A549 (cell line): ENCODE measurements around the gene ADAMTS2. TPM values are rescaled to one million over a fixed set of nuclear protein-coding genes. Genes with fewer than 3 reads are reported as not detected.

ENCODE experiments used
- ATAC-seq, 2 experiments: fragments of 200-7000 bp in 1 of 2; fragments of >200 bp in 1 of 2; cut with Nextera tagmentation in 1 of 2; cut with Tn5 transposase in 1 of 2; 3 replicates each; pipeline versions ENCODE4 v1.8.0 to v1.9.1; 2018 to 2020; ENCODE audit warnings: mild to moderate bottlenecking in 1 of 2, moderate library complexity in 1 of 2
- CTCF ChIA-PET: fragments of 300-600 bp; sonication (Branson Sonifier 250); formaldehyde crosslinking; extraction: SDS; loops from one replicate; lab custom pipeline; 2021; ENCODE audit warnings: antibody characterized with exemption, inconsistent platforms; lab: Yijun Ruan, JAX
- POLR2A ChIA-PET: fragments of 350-600 bp; formaldehyde crosslinking; extraction: SDS; loops from one replicate; lab custom pipeline; 2021; ENCODE audit warnings: antibody characterized with exemption, inconsistent platforms; lab: Yijun Ruan, JAX
- DNase-seq, 2 experiments: peaks; one replicate each; pipeline versions ENCODE4 v3.0.0 to v3.0.0-alpha.2; 2011 to 2016; ENCODE audit warnings: low read depth in 1 of 2, low spot score in 1 of 2
- FAIRE-seq: peaks from 2 replicates; lab custom pipeline; 2011; peaks lifted over from hg19 to GRCh38; lab: Jason Lieb, UNC
- H3K27ac ChIP-seq, 2 experiments: fragments of >200 bp; sonication (Bioruptor Twin); formaldehyde crosslinking; 3 replicates each; pipeline ENCODE4 v1.5.1; 2016 to 2017
- H3K4me1 ChIP-seq: fragments of >200 bp; sonication (Bioruptor Twin); formaldehyde crosslinking; 3 replicates; pipeline ENCODE4 v1.6.1; 2016
- H3K4me2 ChIP-seq: fragments of >200 bp; sonication (Bioruptor Twin); formaldehyde crosslinking; 3 replicates; pipeline ENCODE4 v1.6.1; 2016
- H3K4me3 ChIP-seq: fragments of >200 bp; sonication (Bioruptor Twin); formaldehyde crosslinking; 3 replicates; pipeline ENCODE4 v1.5.1; 2016
- H3K9me3 ChIP-seq: fragments of >200 bp; sonication (Bioruptor Twin); formaldehyde crosslinking; 3 replicates; pipeline ENCODE4 v1.6.1; 2016
- CBX8 ChIP-seq: fragments of 200-600 bp; sonication (generic); IDR thresholded peaks from 2 replicates; pipeline ENCODE4 v1.6.1; 2016
- CTCF ChIP-seq: fragments of >200 bp; sonication (Bioruptor Twin); formaldehyde crosslinking; IDR thresholded peaks from 3 replicates; pipeline ENCODE4 v1.5.1; 2016
- EHF ChIP-seq: fragments of 250-450 bp; sonication (Bioruptor Pico); IDR thresholded peaks from 2 replicates; pipeline ENCODE4 v1.5.0; 2020; ENCODE audit warnings: mild to moderate bottlenecking
- EP300 ChIP-seq, 2 experiments: fragments of >200 bp; sonication (Bioruptor Twin); formaldehyde crosslinking; IDR thresholded peaks; 2 replicates in 1 of 2; 3 replicates in 1 of 2; pipeline ENCODE4 v1.6.1; 2016 to 2017
- FOSL2 ChIP-seq, 2 experiments: fragments of 450-650 bp in 1 of 2; fragments of >200 bp in 1 of 2; sonication (Bioruptor Twin) in 1 of 2; formaldehyde crosslinking; IDR thresholded peaks; 2 replicates each; pipeline versions ENCODE4 v1.5.0 to v1.6.1; 2016 to 2020; ENCODE audit warnings: mild to moderate bottlenecking in 1 of 2, moderate library complexity in 1 of 2
- HOXA7 ChIP-seq: fragments of 250-450 bp; sonication (Bioruptor Pico); IDR thresholded peaks from 2 replicates; pipeline ENCODE4 v1.5.0; 2020; ENCODE audit warnings: mild to moderate bottlenecking, moderate library complexity
- JUN ChIP-seq, 2 experiments: fragments of >200 bp; sonication (Bioruptor Twin); formaldehyde crosslinking; IDR thresholded peaks; 2 replicates in 1 of 2; 3 replicates in 1 of 2; pipeline ENCODE4 v1.6.1; 2016 to 2017
- KDM1A ChIP-seq: fragments of 200-600 bp; sonication (generic); IDR thresholded peaks from 2 replicates; pipeline ENCODE4 v1.6.1; 2016; ENCODE audit warnings: low read depth, mild to moderate bottlenecking
- MYC ChIP-seq: IDR thresholded peaks from 2 replicates; pipeline ENCODE4 v1.6.1; 2012; ENCODE audit warnings: mild to moderate bottlenecking, inconsistent platforms, low read length, improper control_type of control experiment, borderline replicate concordance
- NFE2L2 ChIP-seq: fragments of 150-350 bp; conservative IDR thresholded peaks from 2 replicates; pipeline ENCODE4 v1.6.1; 2014; ENCODE audit warnings: low read length
- NPAS2 ChIP-seq: fragments of 250-450 bp; sonication (Bioruptor Pico); IDR thresholded peaks from 2 replicates; pipeline ENCODE4 v1.8.0; 2022; ENCODE audit warnings: mild to moderate bottlenecking, moderate library complexity, borderline replicate concordance
- POLR2A ChIP-seq: IDR thresholded peaks from 2 replicates; pipeline ENCODE4 v1.6.1; 2012; ENCODE audit warnings: mild to moderate bottlenecking, low read length
- POLR2AphosphoS2 ChIP-seq: conservative IDR thresholded peaks from 2 replicates; pipeline ENCODE4 v1.6.1; 2012; ENCODE audit warnings: low read length, improper control_type of control experiment, inconsistent platforms
- RCOR1 ChIP-seq: fragments of 150-350 bp; IDR thresholded peaks from 2 replicates; pipeline ENCODE4 v1.6.1; 2014; ENCODE audit warnings: antibody characterized with exemption, low read length, low read depth
- RFX5 ChIP-seq: fragments of 450-650 bp; IDR thresholded peaks from 2 replicates; pipeline ENCODE4 v1.7.1; 2014; ENCODE audit warnings: antibody characterized with exemption, mild to moderate bottlenecking, moderate library complexity
- RNF2 ChIP-seq: fragments of 200-600 bp; sonication (generic); IDR thresholded peaks from 2 replicates; pipeline ENCODE4 v1.6.1; 2016; ENCODE audit warnings: low read depth, mild to moderate bottlenecking, antibody characterized with exemption, moderate library complexity, borderline replicate concordance
- TFCP2L1 ChIP-seq: fragments of 250-450 bp; sonication (Bioruptor Pico); IDR thresholded peaks from 2 replicates; pipeline ENCODE4 v1.5.0; 2021; ENCODE audit warnings: mild to moderate bottlenecking
- ZFP36 ChIP-seq: fragments of 450-650 bp; IDR thresholded peaks from 2 replicates; pipeline ENCODE4 v1.6.1; 2014; ENCODE audit warnings: borderline replicate concordance; ENCODE audit not compliant: partially characterized antibody
- WGBS: methylation state at CpG from one replicate; pipeline ENCODE4 v1.1.6; 2017; ENCODE audit errors: missing lambda C conversion rate; 5-methylcytosine and 5-hydroxymethylcytosine counted together
- polyA plus RNA-seq, 4 experiments: library from polyadenylated mRNA; depleted of rRNA in 3 of 4; stranded (reverse); fragments of >200 nt; fragmentation: RNase III in 1 of 4; extraction: RNeasy Plus Mini Kit Qiagen cat#74134 plus additional on column Dnase treatment in 1 of 4; gene quantifications; 2 replicates in 3 of 4; 3 replicates in 1 of 4; pipeline ENCODE4 v1.2.3, GENCODE V29; 2011 to 2017
- TF ChIP-seq, protein P1 (sequence below): fragments of 250-450 bp; sonication (Bioruptor Pico); IDR thresholded peaks from 2 replicates; pipeline ENCODE4 v1.5.0; 2020; ENCODE audit warnings: low read depth, mild to moderate bottlenecking, moderate library complexity
- TF ChIP-seq, protein P2 (sequence below): fragments of 150-350 bp; IDR thresholded peaks from 2 replicates; pipeline ENCODE4 v1.6.1; 2014; ENCODE audit warnings: low read depth, mild to moderate bottlenecking, low read length

Gene ADAMTS2
- polyA plus RNA-seq, 2 of the 4 experiments (the other 2 are of a cell fraction), result not detected

DNA sequence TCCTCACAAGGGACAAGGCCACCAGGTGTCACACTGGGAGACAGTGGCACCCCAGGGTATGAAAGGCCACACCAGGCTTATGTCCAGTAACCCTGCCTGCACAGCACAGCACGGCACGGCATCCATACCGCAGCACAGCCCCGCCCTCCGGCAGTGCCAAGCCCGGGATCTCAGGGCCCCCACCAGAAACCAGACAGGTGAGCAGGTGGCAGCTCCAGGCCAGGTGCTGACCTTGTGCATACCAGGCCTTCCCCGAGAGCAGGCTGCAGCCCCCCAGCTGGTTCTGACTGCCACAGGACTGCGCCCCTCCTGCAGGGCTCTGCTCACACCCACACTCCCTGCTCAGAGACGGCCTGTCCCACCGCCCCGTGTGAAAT is 56.5 kb downstream of the ADAMTS2 start:
- WGBS, result 40% methylated on average over 7 of the region's 11 CpGs
- Histone ChIP-seq H3K4me2 (no peak overlapping the region), H3K4me3 (no peak overlapping the region), H3K9me3 (no peaks in the 10 kb centered on the region; the same call in 1 of the 3 replicates), H3K27ac (no peak overlapping the region), H3K4me1 (no peaks in the 10 kb centered on the region)
- TF ChIP-seq EHF (CRISPR knock-in tag), result no peak
- TF ChIP-seq FOSL2 (IDR thresholded peaks at IDR 0.05), result no peak
- TF ChIP-seq FOSL2 (CRISPR knock-in tag; IDR thresholded peaks at IDR 0.05), result no peak
- no peak for TF ChIP-seq NPAS2 (CRISPR knock-in tag)
- TF ChIP-seq, protein P1, sequence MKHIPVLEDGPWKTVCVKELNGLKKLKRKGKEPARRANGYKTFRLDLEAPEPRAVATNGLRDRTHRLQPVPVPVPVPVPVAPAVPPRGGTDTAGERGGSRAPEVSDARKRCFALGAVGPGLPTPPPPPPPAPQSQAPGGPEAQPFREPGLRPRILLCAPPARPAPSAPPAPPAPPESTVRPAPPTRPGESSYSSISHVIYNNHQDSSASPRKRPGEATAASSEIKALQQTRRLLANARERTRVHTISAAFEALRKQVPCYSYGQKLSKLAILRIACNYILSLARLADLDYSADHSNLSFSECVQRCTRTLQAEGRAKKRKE (CRISPR knock-in tag), result no peak
- no peak for TF ChIP-seq MYC
- TF ChIP-seq TFCP2L1 (CRISPR knock-in tag), result no peak
- no peak for TF ChIP-seq POLR2A
- no peak for TF ChIP-seq KDM1A
- no peak for TF ChIP-seq RCOR1
- TF ChIP-seq POLR2AphosphoS2, result no peak
- no peak for TF ChIP-seq EP300 (IDR thresholded peaks at IDR 0.05)
- TF ChIP-seq HOXA7 (CRISPR knock-in tag), result no peak
- no peak for TF ChIP-seq RNF2
- TF ChIP-seq CTCF, result no peak
- no peak for DNase-seq
- FAIRE-seq, result no peak
- ChIA-PET POLR2A (no interaction called here), CTCF (no interaction called here)
- ATAC-seq, result no peak

- no peak overlapping the region for H3K4me2 ChIP-seq
- TF ChIP-seq CBX8 (no peak), HOXA7 (CRISPR knock-in tag) (no peak), RNF2 (no peak), JUN (IDR thresholded peaks at IDR 0.05) (no peak), NFE2L2 (no peak), POLR2AphosphoS2 (no peak), RFX5 (no peak), RCOR1 (no peak), FOSL2 (IDR thresholded peaks at IDR 0.05) (no peak), FOSL2 (CRISPR knock-in tag; IDR thresholded peaks at IDR 0.05) (no peak), ZFP36 (no peak)
- TF ChIP-seq, protein P1 (CRISPR knock-in tag), result no peak
- TF ChIP-seq, protein P2, sequence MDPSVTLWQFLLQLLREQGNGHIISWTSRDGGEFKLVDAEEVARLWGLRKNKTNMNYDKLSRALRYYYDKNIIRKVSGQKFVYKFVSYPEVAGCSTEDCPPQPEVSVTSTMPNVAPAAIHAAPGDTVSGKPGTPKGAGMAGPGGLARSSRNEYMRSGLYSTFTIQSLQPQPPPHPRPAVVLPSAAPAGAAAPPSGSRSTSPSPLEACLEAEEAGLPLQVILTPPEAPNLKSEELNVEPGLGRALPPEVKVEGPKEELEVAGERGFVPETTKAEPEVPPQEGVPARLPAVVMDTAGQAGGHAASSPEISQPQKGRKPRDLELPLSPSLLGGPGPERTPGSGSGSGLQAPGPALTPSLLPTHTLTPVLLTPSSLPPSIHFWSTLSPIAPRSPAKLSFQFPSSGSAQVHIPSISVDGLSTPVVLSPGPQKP, result no peak
- H3K9me3 ChIP-seq, result no peaks in the 10 kb centered on the region; the same call in 1 of the 3 replicates
- no peaks in the 10 kb centered on the region for H3K4me1 ChIP-seq
- no peak overlapping the region for H3K27ac ChIP-seq
- no peak overlapping the region for H3K4me3 ChIP-seq
- WGBS, result 46% methylated on average over 11 of the region's 21 CpGs
- POLR2A ChIA-PET, result no interaction called here
- no peak for ATAC-seq
- FAIRE-seq, result no peak
- CTCF ChIA-PET, result no interaction called here
- DNase-seq, result no peak
Measured at GRCh38 chr5:179288101-179288808, 57.0 kb downstream of the ADAMTS2 start.
